Measurements from ENCODE around the gene NCBP1.

NCBP1 gene

DNA sequence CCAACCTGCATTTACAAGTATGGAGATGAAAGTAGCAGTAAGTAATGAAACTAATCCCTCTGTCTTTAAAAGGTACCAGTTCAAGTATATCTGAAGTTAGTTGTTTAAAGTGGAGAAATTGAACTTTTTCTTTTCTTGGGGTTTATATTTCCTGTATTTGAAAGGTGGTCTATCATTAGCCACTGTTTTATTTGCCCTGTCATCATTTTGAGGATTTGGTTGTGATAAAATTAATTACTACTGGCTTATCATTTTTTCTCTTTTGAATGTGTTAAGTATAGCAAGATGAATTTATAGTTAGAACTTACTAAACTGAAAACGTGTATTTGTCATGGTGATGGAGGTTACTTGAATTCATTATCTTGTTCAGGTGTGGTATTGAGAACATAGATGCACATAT, 25.1 kb downstream of the NCBP1 start:
- in situ Hi-C loops (cut with MboI; ENCODE audit: low pct_unique_long_range_greater_than_20kb, low sequenced_read_pairs, unreplicated experiment): no loop called here
- TF ChIP-seq, protein P1, sequence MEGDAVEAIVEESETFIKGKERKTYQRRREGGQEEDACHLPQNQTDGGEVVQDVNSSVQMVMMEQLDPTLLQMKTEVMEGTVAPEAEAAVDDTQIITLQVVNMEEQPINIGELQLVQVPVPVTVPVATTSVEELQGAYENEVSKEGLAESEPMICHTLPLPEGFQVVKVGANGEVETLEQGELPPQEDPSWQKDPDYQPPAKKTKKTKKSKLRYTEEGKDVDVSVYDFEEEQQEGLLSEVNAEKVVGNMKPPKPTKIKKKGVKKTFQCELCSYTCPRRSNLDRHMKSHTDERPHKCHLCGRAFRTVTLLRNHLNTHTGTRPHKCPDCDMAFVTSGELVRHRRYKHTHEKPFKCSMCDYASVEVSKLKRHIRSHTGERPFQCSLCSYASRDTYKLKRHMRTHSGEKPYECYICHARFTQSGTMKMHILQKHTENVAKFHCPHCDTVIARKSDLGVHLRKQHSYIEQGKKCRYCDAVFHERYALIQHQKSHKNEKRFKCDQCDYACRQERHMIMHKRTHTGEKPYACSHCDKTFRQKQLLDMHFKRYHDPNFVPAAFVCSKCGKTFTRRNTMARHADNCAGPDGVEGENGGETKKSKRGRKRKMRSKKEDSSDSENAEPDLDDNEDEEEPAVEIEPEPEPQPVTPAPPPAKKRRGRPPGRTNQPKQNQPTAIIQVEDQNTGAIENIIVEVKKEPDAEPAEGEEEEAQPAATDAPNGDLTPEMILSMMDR (IDR thresholded peaks at IDR 0.05; ENCODE audit: extremely low read depth, insufficient read depth, missing control alignments): no peak
- no peak for DNase-seq (ENCODE audit: low spot score)

DNA sequence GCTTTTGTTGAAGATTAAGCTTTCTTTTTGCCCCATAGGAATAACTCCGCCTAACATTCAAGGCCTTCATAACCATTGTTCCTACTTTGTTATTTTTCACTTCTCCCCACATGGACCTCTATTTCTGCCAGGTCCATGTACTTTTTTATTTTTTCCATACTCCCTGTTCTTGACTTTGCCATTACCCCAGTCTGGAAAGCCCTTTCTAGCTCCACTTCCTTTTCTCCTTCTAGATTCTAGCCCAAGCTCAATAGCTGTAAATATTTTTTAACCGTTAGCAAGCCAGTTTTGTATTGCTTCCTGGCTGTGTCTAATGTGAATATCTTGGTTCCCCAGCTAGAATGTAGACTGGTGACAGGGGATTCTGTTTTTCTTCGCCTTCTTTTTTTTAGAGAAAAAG, 26.1 kb downstream of the NCBP1 start:
- DNase-seq (ENCODE audit: low spot score): no peak
- TF ChIP-seq, protein P1 (IDR thresholded peaks at IDR 0.05; ENCODE audit: extremely low read depth, insufficient read depth, missing control alignments): no peak
- in situ Hi-C loops (cut with MboI; ENCODE audit: low pct_unique_long_range_greater_than_20kb, low sequenced_read_pairs, unreplicated experiment): no loop called here

GRCh38 chr9:97660340-97660739, 26.7 kb downstream of the NCBP1 start:
- DNase-seq (ENCODE audit: low spot score): no peak
- TF ChIP-seq, protein P1 (IDR thresholded peaks at IDR 0.05; ENCODE audit: extremely low read depth, insufficient read depth, missing control alignments): no peak
- in situ Hi-C loops (cut with MboI; ENCODE audit: low pct_unique_long_range_greater_than_20kb, low sequenced_read_pairs, unreplicated experiment): no loop called here

DNA sequence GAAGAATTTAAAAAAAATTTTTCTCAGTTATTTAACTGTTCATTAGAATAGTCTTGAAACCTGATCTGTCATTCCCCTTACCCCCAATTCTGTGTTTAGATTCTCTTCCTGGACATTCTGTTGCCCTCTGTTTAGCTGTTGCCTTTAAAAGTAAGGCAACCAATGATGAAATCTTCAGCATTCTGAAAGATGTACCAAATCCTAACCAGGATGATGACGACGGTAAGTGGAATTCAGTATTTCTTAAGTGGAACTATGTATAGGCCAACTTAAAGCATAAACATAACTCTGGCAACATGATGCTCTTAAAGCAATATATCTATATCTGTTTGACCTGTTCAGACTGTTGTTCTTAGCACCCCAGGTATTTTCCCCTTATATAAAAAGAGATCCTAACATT, 27.2 kb downstream of the NCBP1 start:
- in situ Hi-C loops (cut with MboI; ENCODE audit: low pct_unique_long_range_greater_than_20kb, low sequenced_read_pairs, unreplicated experiment): no loop called here
- TF ChIP-seq, protein P1 (IDR thresholded peaks at IDR 0.05; ENCODE audit: extremely low read depth, insufficient read depth, missing control alignments): no peak
- no peak for DNase-seq (ENCODE audit: low spot score)

DNA sequence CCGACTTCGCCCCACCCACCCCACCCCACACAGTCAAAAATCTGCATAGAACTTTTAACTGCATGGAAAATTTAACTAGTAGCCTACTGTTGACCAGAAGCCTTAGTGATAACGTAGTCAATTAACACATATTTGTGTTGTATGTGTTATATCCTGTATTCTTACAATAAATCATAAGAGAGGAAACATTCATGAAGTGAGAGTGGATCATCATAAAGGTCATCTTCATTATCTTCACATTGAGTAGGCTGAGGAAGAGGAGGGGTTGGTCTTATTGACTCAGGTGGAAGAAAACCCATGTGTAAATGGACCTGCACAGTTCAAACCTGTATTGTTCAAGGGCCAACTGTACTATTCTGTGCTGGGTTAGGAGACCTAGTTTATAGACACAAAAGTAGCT, 32.1 kb downstream of the NCBP1 start:
- DNase-seq (ENCODE audit: low spot score): no peak
- in situ Hi-C loops (cut with MboI; ENCODE audit: low pct_unique_long_range_greater_than_20kb, low sequenced_read_pairs, unreplicated experiment): no loop called here
- TF ChIP-seq, protein P1 (IDR thresholded peaks at IDR 0.05; ENCODE audit: extremely low read depth, insufficient read depth, missing control alignments): no peak

GRCh38 chr9:97666907-97667686, 33.5 kb downstream of the NCBP1 start:
- no peak for DNase-seq (ENCODE audit: low spot score)
- in situ Hi-C loops (cut with MboI; ENCODE audit: low pct_unique_long_range_greater_than_20kb, low sequenced_read_pairs, unreplicated experiment): no loop called here
- TF ChIP-seq, protein P1 (IDR thresholded peaks at IDR 0.05; ENCODE audit: extremely low read depth, insufficient read depth, missing control alignments): no peak
